ELF-1 (cell line): ENCODE data around the gene RETREG2.
"Not testable (repeated sequence)": the region's sequence is repeated elsewhere in the genome, so short reads cannot be mapped to it uniquely, and the experiment has no call there.

ENCODE experiments used
- DNase-seq: peaks from one replicate; pipeline ENCODE4 v3.0.0-alpha.2; 2016; ENCODE audit warnings: low read depth, low spot score

RETREG2 gene

GRCh38 chr2:219186754-219187456 lies 8.8 kb downstream of the RETREG2 start:
- no peak for DNase-seq

- no peak for DNase-seq
These were observed 19.3 kb downstream of the RETREG2 start for GRCh38 chr2:219197388-219197787.

GRCh38 chr2:219198974-219199373 lies 20.9 kb downstream of the RETREG2 start:
- no peak for DNase-seq

GRCh38 chr2:219199470-219200211 lies 21.6 kb downstream of the RETREG2 start:
- DNase-seq, result no peak

GRCh38 chr2:219200502-219201326 lies 22.6 kb downstream of the RETREG2 start:
- DNase-seq, result peak; percentile 26

GRCh38 chr2:219201331-219201730 lies 23.3 kb downstream of the RETREG2 start:
- DNase-seq, result not testable (repeated sequence)

GRCh38 chr2:219204425-219205164 lies 26.5 kb downstream of the RETREG2 start:
- no peak for DNase-seq

- DNase-seq, result no peak
These were observed 27.1 kb downstream of the RETREG2 start for GRCh38 chr2:219205165-219205538.

GRCh38 chr2:219205981-219206327 lies 27.9 kb downstream of the RETREG2 start:
- no peak for DNase-seq

GRCh38 chr2:219206328-219207133 lies 28.5 kb downstream of the RETREG2 start, which contains the start of gene ZFAND2B:
TSS of gene ZFAND2B (plus strand) at chr2:219206782. CDS start at chr2:219206988, 206 bp downstream.
- DNase-seq, result peak; percentile 95

- DNase-seq, result no peak
These were observed 29.2 kb downstream of the RETREG2 start for GRCh38 chr2:219207134-219207883.

- no peak for DNase-seq
These were observed 30.0 kb downstream of the RETREG2 start for GRCh38 chr2:219207884-219208740.

GRCh38 chr2:219209236-219210195 lies 31.4 kb downstream of the RETREG2 start:
- no peak for DNase-seq

- DNase-seq, result no peak
These were observed 32.3 kb downstream of the RETREG2 start for GRCh38 chr2:219210196-219210885.

GRCh38 chr2:219210886-219211362 lies 32.8 kb downstream of the RETREG2 start:
- no peak for DNase-seq

GRCh38 chr2:219213026-219213415 lies 34.9 kb downstream of the RETREG2 start:
- DNase-seq, result no peak

- DNase-seq, result no peak
These were observed 35.5 kb downstream of the RETREG2 start for GRCh38 chr2:219213486-219214071.
